ENCODE results near the gene DEFB129.
"Not testable (repeated sequence)": the region's sequence is repeated elsewhere in the genome, so short reads cannot be mapped to it uniquely, and the experiment has no call there.

GRCh38 chr20:225879-226278, 1.2 kb upstream of the DEFB129 start:
- not testable (repeated sequence) for TF ChIP-seq CTCF (IDR thresholded peaks at IDR 0.05; ENCODE audit: low read length); EZH2 (optimal IDR thresholded peaks at IDR 0.05; ENCODE audit: low read depth, low read length); EZH2phosphoT487 (IDR thresholded peaks at IDR 0.05; ENCODE audit: low read length)

Data from MM.1S (cell line).